Panc1 (cell line): ENCODE results near the gene VNN1. TPM values are rescaled to one million over a fixed set of nuclear protein-coding genes. Genes with fewer than 3 reads are reported as not detected.

ENCODE experiments used
- ATAC-seq: fragments of 200-7000 bp; cut with Tn5 transposase; 2 replicates; pipeline ENCODE4 v1.9.1; 2020; ENCODE audit warnings: mild to moderate bottlenecking, moderate library complexity
- BruUV-seq: library from RNA; stranded (reverse); fragments of 400-500 nt; replicated peaks from 2 replicates; lab custom pipeline; 2021; lab: Mats Ljungman, UMichigan
- CTCF ChIA-PET: fragments of 300-600 bp; sonication (Branson Sonifier 250); formaldehyde crosslinking; loops from one replicate; lab custom pipeline; 2022; ENCODE audit warnings: antibody characterized with exemption; lab: Charles Lee
- POLR2A ChIA-PET: fragments of 300-600 bp; sonication (Branson Sonifier 250); formaldehyde crosslinking; loops from one replicate; lab custom pipeline; 2022; ENCODE audit warnings: antibody characterized with exemption; lab: Charles Lee
- DNase-seq: peaks from one replicate; pipeline ENCODE4 v3.0.0-alpha.2; 2010; ENCODE audit warnings: low read depth, low spot score
- H3K27ac ChIP-seq: 2 replicates; pipeline ENCODE4 v1.5.1; 2011; ENCODE audit warnings: mild to moderate bottlenecking, low read length, inconsistent platforms
- H3K27me3 ChIP-seq: fragments of 200-500 bp; sonication (Bioruptor generic); 2 replicates; pipeline ENCODE4 v1.6.0; 2014; ENCODE audit warnings: low read length, inconsistent platforms; ENCODE audit not compliant: control insufficient read depth, insufficient read depth
- H3K36me3 ChIP-seq: fragments of 200-500 bp; sonication (Bioruptor generic); 2 replicates; pipeline ENCODE4 v1.5.1; 2014; ENCODE audit warnings: inconsistent platforms, mild to moderate bottlenecking, low read length, moderate library complexity; ENCODE audit not compliant: control insufficient read depth, insufficient read depth
- H3K4me1 ChIP-seq: 2 replicates; pipeline ENCODE4 v1.5.1; 2011; ENCODE audit warnings: inconsistent platforms, mild to moderate bottlenecking, low read length, moderate library complexity; ENCODE audit not compliant: control insufficient read depth, insufficient read depth
- H3K4me3 ChIP-seq, 2 experiments: 2 replicates each; pipeline ENCODE4 v1.5.1; 2011 to 2012; ENCODE audit warnings: low read depth in 2 of 2, low read length in 2 of 2, mild to moderate bottlenecking in 2 of 2, inconsistent platforms in 1 of 2, moderate library complexity in 1 of 2
- H3K9me3 ChIP-seq: fragments of 200-500 bp; sonication (Bioruptor generic); 2 replicates; pipeline ENCODE4 v1.5.1; 2014; ENCODE audit warnings: low read depth, mild to moderate bottlenecking, inconsistent platforms, low read length, moderate library complexity; ENCODE audit not compliant: control insufficient read depth, insufficient read depth
- POLR2AphosphoS5 ChIP-seq: IDR thresholded peaks from 2 replicates; pipeline ENCODE4 v1.6.1; 2012; ENCODE audit warnings: mild to moderate bottlenecking, low read depth, low read length, moderate library complexity
- SIN3A ChIP-seq: IDR thresholded peaks from 2 replicates; pipeline ENCODE4 v1.6.1; 2012; ENCODE audit warnings: low read depth, mild to moderate bottlenecking, low read length, moderate library complexity, borderline replicate concordance; ENCODE audit not compliant: insufficient read depth
- TCF7L2 ChIP-seq: IDR thresholded peaks from 2 replicates; pipeline ENCODE4 v1.6.1; 2011; ENCODE audit warnings: mild to moderate bottlenecking, low read depth, low read length, inconsistent platforms
- in situ Hi-C: cut with HindIII; loops from 2 replicates; pipeline ENCODE4 v1.10.0; 2016; ENCODE audit warnings: low sequenced_read_pairs, low pct_unique_long_range_greater_than_20kb
- intact Hi-C: fragments of 100-400 bp; cut with micrococcal nuclease; formaldehyde crosslinking; loops from one replicate; pipeline ENCODE4 v1.10.0; 2022; ENCODE audit not compliant: unreplicated experiment
- total RNA-seq: library from RNA; stranded (reverse); gene quantifications from one replicate; pipeline ENCODE4 v1.2.1, GENCODE V29; 2021; ENCODE audit not compliant: unreplicated experiment
- TF ChIP-seq, protein P1 (sequence below), 2 experiments: IDR thresholded peaks; 2 replicates each; pipeline ENCODE4 v1.6.1; 2011 to 2012; ENCODE audit warnings: low read depth in 2 of 2, control low read depth in 1 of 2, low read length in 1 of 2, mild to moderate bottlenecking in 1 of 2, moderate library complexity in 1 of 2; ENCODE audit not compliant: insufficient read depth in 1 of 2
- TF ChIP-seq, protein P2 (sequence below): fragments of 450-650 bp; IDR thresholded peaks from 2 replicates; pipeline ENCODE4 v1.5.1; 2017; ENCODE audit warnings: mild to moderate bottlenecking

The VNN1 gene
- total RNA-seq, 1 experiment from 2014 or later, result not detected

DNA sequence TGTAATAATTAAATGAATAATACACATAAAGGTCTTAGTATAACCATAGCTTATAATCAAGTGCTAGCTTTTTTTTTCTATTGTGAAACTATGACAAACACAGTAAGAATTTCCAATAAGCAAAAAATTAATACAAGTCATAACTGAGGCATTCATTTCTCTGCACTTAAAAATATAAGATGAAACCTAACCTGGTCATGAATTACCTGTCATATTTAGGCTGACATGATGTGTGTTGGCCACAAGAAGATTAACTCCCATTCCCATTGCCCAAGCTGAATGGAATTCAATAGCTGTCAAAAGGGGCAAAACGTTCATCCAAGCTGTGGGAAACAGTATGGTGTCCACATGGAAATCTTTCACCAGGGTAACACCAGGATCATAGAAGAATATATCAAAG, 38.4 kb upstream of the VNN1 start:
- CTCF ChIA-PET, result interaction anchor here (0.6 kb wide), 1 partner anchor 240 kb away, joined by 3 read pairs; no protein-coding TSS in a partner anchor

DNA sequence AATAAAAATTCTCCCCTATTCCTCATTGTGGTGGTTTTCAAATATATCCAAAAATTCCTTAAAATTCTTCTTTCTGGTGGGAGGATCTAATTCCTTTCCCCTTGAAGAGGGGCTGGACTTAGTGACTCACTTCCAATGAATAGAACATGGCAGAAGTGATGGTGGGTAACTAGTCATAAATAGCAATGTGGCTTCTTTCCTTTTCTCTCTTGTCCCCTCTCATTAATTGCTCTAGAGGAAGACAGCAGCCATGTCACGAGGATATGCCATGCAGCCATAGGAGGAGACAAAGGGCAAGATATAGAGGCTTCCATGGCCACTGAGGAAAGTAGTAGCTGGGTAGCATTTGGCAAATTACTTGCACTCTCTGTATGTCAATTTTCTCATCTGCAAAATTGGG, 38.0 kb upstream of the VNN1 start:
- DNase-seq (no peak), ATAC-seq (no peak)
- ChIA-PET CTCF (interaction anchor here (0.6 kb wide), 1 partner anchor 240 kb away, joined by 3 read pairs; no protein-coding TSS in a partner anchor), POLR2A (no interaction called here)
- H3K9me3 ChIP-seq, result no peaks in the 10 kb centered on the region
- no peaks in the 10 kb centered on the region for H3K4me1 ChIP-seq
- no peak overlapping the region for H3K27ac ChIP-seq
- in situ Hi-C loops (no loop called here), intact Hi-C loops (no loop called here)
- no peaks in the 10 kb centered on the region for H3K36me3 ChIP-seq
- TF ChIP-seq, protein P1, sequence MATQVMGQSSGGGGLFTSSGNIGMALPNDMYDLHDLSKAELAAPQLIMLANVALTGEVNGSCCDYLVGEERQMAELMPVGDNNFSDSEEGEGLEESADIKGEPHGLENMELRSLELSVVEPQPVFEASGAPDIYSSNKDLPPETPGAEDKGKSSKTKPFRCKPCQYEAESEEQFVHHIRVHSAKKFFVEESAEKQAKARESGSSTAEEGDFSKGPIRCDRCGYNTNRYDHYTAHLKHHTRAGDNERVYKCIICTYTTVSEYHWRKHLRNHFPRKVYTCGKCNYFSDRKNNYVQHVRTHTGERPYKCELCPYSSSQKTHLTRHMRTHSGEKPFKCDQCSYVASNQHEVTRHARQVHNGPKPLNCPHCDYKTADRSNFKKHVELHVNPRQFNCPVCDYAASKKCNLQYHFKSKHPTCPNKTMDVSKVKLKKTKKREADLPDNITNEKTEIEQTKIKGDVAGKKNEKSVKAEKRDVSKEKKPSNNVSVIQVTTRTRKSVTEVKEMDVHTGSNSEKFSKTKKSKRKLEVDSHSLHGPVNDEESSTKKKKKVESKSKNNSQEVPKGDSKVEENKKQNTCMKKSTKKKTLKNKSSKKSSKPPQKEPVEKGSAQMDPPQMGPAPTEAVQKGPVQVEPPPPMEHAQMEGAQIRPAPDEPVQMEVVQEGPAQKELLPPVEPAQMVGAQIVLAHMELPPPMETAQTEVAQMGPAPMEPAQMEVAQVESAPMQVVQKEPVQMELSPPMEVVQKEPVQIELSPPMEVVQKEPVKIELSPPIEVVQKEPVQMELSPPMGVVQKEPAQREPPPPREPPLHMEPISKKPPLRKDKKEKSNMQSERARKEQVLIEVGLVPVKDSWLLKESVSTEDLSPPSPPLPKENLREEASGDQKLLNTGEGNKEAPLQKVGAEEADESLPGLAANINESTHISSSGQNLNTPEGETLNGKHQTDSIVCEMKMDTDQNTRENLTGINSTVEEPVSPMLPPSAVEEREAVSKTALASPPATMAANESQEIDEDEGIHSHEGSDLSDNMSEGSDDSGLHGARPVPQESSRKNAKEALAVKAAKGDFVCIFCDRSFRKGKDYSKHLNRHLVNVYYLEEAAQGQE (IDR thresholded peaks at IDR 0.05; ENCODE audit: insufficient read depth in 1 of 2, low read depth in 2 of 2, low read length in 1 of 2), result no peak
- TF ChIP-seq SIN3A (no peak), POLR2AphosphoS5 (no peak), TCF7L2 (no peak)
- TF ChIP-seq, protein P2, sequence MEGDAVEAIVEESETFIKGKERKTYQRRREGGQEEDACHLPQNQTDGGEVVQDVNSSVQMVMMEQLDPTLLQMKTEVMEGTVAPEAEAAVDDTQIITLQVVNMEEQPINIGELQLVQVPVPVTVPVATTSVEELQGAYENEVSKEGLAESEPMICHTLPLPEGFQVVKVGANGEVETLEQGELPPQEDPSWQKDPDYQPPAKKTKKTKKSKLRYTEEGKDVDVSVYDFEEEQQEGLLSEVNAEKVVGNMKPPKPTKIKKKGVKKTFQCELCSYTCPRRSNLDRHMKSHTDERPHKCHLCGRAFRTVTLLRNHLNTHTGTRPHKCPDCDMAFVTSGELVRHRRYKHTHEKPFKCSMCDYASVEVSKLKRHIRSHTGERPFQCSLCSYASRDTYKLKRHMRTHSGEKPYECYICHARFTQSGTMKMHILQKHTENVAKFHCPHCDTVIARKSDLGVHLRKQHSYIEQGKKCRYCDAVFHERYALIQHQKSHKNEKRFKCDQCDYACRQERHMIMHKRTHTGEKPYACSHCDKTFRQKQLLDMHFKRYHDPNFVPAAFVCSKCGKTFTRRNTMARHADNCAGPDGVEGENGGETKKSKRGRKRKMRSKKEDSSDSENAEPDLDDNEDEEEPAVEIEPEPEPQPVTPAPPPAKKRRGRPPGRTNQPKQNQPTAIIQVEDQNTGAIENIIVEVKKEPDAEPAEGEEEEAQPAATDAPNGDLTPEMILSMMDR, result no peak
- no TSS peak for BruUV-seq
- H3K27me3 ChIP-seq, result no peaks in the 10 kb centered on the region
- H3K4me3 ChIP-seq, result no peak overlapping the region

More for the DNA sequence above, 38.4 kb upstream of the VNN1 start:
- intact Hi-C loops, result no loop called here
- Histone ChIP-seq H3K9me3 (no peaks in the 10 kb centered on the region), H3K4me3 (no peak overlapping the region), H3K27ac (no peak overlapping the region), H3K36me3 (no peaks in the 10 kb centered on the region), H3K4me1 (no peaks in the 10 kb centered on the region), H3K27me3 (no peaks in the 10 kb centered on the region)
- BruUV-seq, result no TSS peak
- TF ChIP-seq POLR2AphosphoS5 (no peak), TCF7L2 (no peak), SIN3A (no peak)
- TF ChIP-seq, protein P1 (IDR thresholded peaks at IDR 0.05; ENCODE audit: insufficient read depth in 1 of 2, low read depth in 2 of 2, low read length in 1 of 2), result no peak
- TF ChIP-seq, protein P2, result no peak
- DNase-seq, result no peak
- ATAC-seq, result no peak
- in situ Hi-C loops, result no loop called here
- POLR2A ChIA-PET, result no interaction called here
